IPS DF 4.7 (cell line): ENCODE measurements around the gene ELK3.
"Not testable (repeated sequence)": the region's sequence is repeated elsewhere in the genome, so short reads cannot be mapped to it uniquely, and the experiment has no call there.

ENCODE experiments used
- DNase-seq: peaks from one replicate; pipeline ENCODE4 v3.0.0-alpha.2; 2013; ENCODE audit warnings: low spot score; ENCODE audit errors: extremely low read depth

The ELK3 gene

GRCh38 chr12:96303653-96304052 is 109.5 kb downstream of the ELK3 start:
- DNase-seq: no peak

- DNase-seq: no peak
These were observed 111.5 kb downstream of the ELK3 start for GRCh38 chr12:96305665-96306064.

GRCh38 chr12:96308881-96309280 is 114.7 kb downstream of the ELK3 start:
- DNase-seq: no peak

GRCh38 chr12:96310067-96310466 is 115.9 kb downstream of the ELK3 start:
- DNase-seq: no peak

- no peak for DNase-seq
These were observed 117.0 kb downstream of the ELK3 start for GRCh38 chr12:96311191-96311590.

- DNase-seq: no peak
These were observed 119.4 kb downstream of the ELK3 start for GRCh38 chr12:96313606-96314005.

- no peak for DNase-seq
These were observed 120.5 kb downstream of the ELK3 start for GRCh38 chr12:96314723-96315122.

- DNase-seq: not testable (repeated sequence)
These were observed 121.7 kb downstream of the ELK3 start for GRCh38 chr12:96315741-96316481.

- not testable (repeated sequence) for DNase-seq
These were observed 123.6 kb downstream of the ELK3 start for GRCh38 chr12:96317801-96318200.
